Activated B cell treated with CpG ODN at 0.5 μM for 24 hours (primary cell): ENCODE measurements around the gene ANKHD1. TPM values are rescaled to one million over a fixed set of nuclear protein-coding genes. Genes with fewer than 3 reads are reported as not detected.

ENCODE experiments used
- ATAC-seq: fragments of 200-7000 bp; cut with Tn5 transposase; one replicate; pipeline ENCODE4 v1.10.0; 2021; ENCODE audit warnings: low read depth, mild to moderate bottlenecking, moderate library complexity
- CTCF ChIA-PET: fragments of 350-600 bp; sonication (Branson Sonifier 250); formaldehyde crosslinking; loops from one replicate; lab custom pipeline; 2021; ENCODE audit warnings: antibody characterized with exemption; lab: Charles Lee
- POLR2A ChIA-PET: fragments of 350-600 bp; sonication (Branson Sonifier 250); formaldehyde crosslinking; loops from one replicate; lab custom pipeline; 2021; ENCODE audit warnings: antibody characterized with exemption; lab: Charles Lee
- DNase-seq: peaks from one replicate; pipeline ENCODE4 v3.0.0; 2022
- H3K27ac Mint-ChIP-seq: one replicate; pipeline ENCODE4 v1.8.0; 2020; ENCODE audit warnings: mixed read lengths
- H3K27me3 Mint-ChIP-seq: one replicate; pipeline ENCODE4 v1.8.0; 2021; ENCODE audit warnings: mixed read lengths
- H3K36me3 Mint-ChIP-seq: one replicate; pipeline ENCODE4 v1.8.0; 2021; ENCODE audit warnings: low read depth, mixed read lengths
- H3K4me1 Mint-ChIP-seq: one replicate; pipeline ENCODE4 v1.8.0; 2021; ENCODE audit warnings: mixed read lengths
- H3K4me3 Mint-ChIP-seq: one replicate; pipeline ENCODE4 v1.8.0; 2020; ENCODE audit warnings: mild to moderate bottlenecking, mixed read lengths
- H3K9me3 Mint-ChIP-seq: one replicate; pipeline ENCODE4 v1.8.0; 2020; ENCODE audit warnings: mixed read lengths
- CTCF ChIP-seq: fragments of 200-600 bp; IDR thresholded peaks from one replicate; pipeline ENCODE4 v1.8.0; 2022; ENCODE audit warnings: antibody characterized with exemption, mild to moderate bottlenecking
- intact Hi-C: fragments of 100-400 bp; cut with micrococcal nuclease; formaldehyde crosslinking; loops from one replicate; pipeline ENCODE4 v1.15.1; 2024
- total RNA-seq: library from RNA; stranded (reverse); gene quantifications from 2 replicates; pipeline ENCODE4 v1.2.3, GENCODE V29; 2022

ANKHD1 gene
- total RNA-seq, 1 donor from 2014 or later, result 187 TPM

DNA sequence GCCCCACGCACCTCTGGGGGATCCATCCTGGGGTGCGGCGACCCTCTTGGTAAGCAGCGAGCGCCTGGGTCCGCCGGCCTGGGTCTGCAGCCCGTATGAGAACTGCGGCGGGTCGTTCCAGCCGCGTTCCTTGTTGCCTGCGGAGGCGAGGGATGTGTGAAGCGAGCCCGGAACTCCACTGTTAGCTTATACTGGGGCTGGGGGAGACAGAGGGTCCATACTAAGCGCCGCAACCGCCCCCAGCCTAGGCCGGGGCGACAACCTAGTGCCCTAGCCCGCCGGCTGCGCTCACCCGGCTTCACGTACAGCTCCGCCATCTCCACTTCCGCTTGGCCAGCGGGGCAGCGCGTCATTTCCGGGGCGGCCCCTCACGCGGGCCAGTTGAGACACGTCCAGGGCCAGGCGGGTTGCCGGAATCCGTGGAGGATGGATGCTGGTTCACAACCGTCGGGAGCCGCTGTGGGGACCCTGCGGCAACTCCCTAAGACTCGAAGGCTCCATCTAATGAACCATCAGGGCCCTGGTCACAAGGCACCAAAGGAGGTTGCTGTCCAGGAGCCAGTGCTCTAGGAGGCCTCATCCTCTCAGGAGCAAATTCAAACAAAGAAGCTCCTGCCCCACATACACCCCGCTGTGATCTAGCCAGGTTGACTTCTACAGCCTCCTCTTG lies 155.6 kb downstream of the ANKHD1 start, which contains the start of gene SRA1:
Gene SRA1 (minus strand): TSS at position 338 of the 670 bp plus-strand sequence. CDS start 21 bp downstream, at position 317.
- H3K36me3 Mint-ChIP-seq, result peaks cover 42% of the 10 kb centered on the region
- peak within 1 kb of the TSS; percentile 93 for H3K4me3 Mint-ChIP-seq
- no peaks in the 10 kb centered on the region for H3K27me3 Mint-ChIP-seq
- H3K27ac Mint-ChIP-seq, result peak within 1 kb of the TSS; percentile 89
- ChIA-PET POLR2A (interaction anchor here (0.7 to 1.9 kb wide), 9 partner anchors 8 to 1263 kb away, joined by 3 to 30 read pairs (median 8); partner anchors contain the start of genes ANKHD1, EIF4EBP3, IK and NDUFA2), CTCF (interaction anchor here (1.0 kb wide), 1 partner anchor 10 kb away, joined by 4 read pairs; the partner anchor contains the start of gene EIF4EBP3)
- H3K9me3 Mint-ChIP-seq, result no peaks in the 10 kb centered on the region
- intact Hi-C loops, result loop anchor here (1.0 to 2.0 kb wide), 5 partner anchors 10 to 156 kb away; partner anchors contain the start of genes ANKHD1, EIF4EBP3, TMCO6 and WDR55
- DNase-seq, result peak; percentile 88
- H3K4me1 Mint-ChIP-seq, result peaks cover 55% of the 10 kb centered on the region
- ATAC-seq, result peak; percentile 97
- TF ChIP-seq CTCF, result no peak

DNA sequence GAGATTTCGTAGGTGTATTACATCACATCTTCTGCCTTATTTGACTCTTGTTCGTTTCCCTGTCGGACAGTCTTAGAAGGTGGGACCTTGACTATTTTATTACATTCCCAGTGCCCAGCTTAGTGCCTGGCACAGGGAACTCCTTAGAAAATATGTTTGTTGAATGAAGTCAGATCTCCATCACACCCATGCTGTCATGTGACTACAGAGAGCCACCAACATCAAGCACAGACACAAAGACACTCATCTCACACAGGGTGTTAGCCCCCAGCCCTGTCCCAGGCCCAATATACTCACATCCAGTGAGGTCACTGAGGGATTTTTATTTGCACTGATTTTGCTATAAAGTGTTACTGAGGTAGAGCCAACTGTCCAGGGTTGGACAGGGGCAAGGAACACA lies 156.3 kb downstream of the ANKHD1 start:
- POLR2A ChIA-PET, result interaction anchor here (1.0 to 1.8 kb wide), 6 partner anchors 10 to 156 kb away, joined by 3 to 30 read pairs (median 8); partner anchors contain the start of genes ANKHD1, EIF4EBP3, IK and NDUFA2
- CTCF ChIA-PET, result no interaction called here
- H3K4me3 Mint-ChIP-seq, result peak overlapping the region; percentile 93
- no peaks in the 10 kb centered on the region for H3K9me3 Mint-ChIP-seq
- H3K4me1 Mint-ChIP-seq, result peaks cover 57% of the 10 kb centered on the region
- intact Hi-C loops, result loop anchor here (1.0 to 2.0 kb wide), 5 partner anchors 11 to 157 kb away; partner anchors contain the start of genes ANKHD1, EIF4EBP3, TMCO6 and WDR55
- H3K27ac Mint-ChIP-seq, result peak overlapping the region; percentile 89
- ATAC-seq (no peak), DNase-seq (no peak)
- peaks cover 39% of the 10 kb centered on the region for H3K36me3 Mint-ChIP-seq
- no peaks in the 10 kb centered on the region for H3K27me3 Mint-ChIP-seq
- TF ChIP-seq CTCF, result no peak

DNA sequence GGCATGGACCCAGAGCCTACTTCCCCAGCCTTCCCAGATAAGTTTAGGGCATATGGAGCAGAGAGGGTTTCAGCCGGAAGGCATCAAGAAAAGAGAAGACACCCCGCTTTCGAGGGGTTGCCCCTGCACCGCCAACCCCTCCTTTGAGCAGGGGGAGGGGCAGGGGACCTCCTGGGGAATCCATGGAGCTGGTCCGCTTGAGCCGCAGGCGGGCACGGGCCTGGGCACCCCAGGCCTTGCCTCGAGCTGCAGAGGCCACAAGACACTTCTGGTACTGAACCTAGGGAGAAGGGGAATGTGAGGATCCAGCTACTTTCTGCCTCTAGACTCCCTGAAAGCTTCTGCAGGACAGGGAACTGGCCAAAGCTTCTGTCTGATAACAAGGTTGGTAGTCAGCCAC lies 156.9 kb downstream of the ANKHD1 start:
- Mint-ChIP-seq H3K9me3 (no peaks in the 10 kb centered on the region), H3K4me1 (peaks cover 57% of the 10 kb centered on the region), H3K27me3 (no peaks in the 10 kb centered on the region), H3K36me3 (peaks cover 33% of the 10 kb centered on the region), H3K27ac (no peak overlapping the region), H3K4me3 (no peak overlapping the region)
- intact Hi-C loops, result no loop called here
- POLR2A ChIA-PET, result interaction anchor here (0.6 to 1.8 kb wide), 2 partner anchors 10 to 162 kb away, joined by 4 to 30 read pairs; partner anchors contain the start of gene EIF4EBP3
- DNase-seq (no peak), ATAC-seq (no peak)
- no peak for TF ChIP-seq CTCF
- CTCF ChIA-PET, result no interaction called here

GRCh38 chr5:140560227-140560626 lies 158.6 kb downstream of the ANKHD1 start:
- no peak for ATAC-seq
- peaks cover 35% of the 10 kb centered on the region for H3K36me3 Mint-ChIP-seq
- H3K27me3 Mint-ChIP-seq, result no peaks in the 10 kb centered on the region
- H3K4me3 Mint-ChIP-seq, result no peak overlapping the region
- ChIA-PET POLR2A (no interaction called here), CTCF (no interaction called here)
- no peak for DNase-seq
- H3K4me1 Mint-ChIP-seq, result peaks cover 55% of the 10 kb centered on the region
- intact Hi-C loops, result no loop called here
- H3K9me3 Mint-ChIP-seq, result no peaks in the 10 kb centered on the region
- TF ChIP-seq CTCF, result no peak
- no peak overlapping the region for H3K27ac Mint-ChIP-seq
